ENCODE results near the gene NXPH1. TPM values are rescaled to one million over a fixed set of nuclear protein-coding genes. Genes with fewer than 3 reads are reported as not detected.

NXPH1 gene
- total RNA-seq, 1 experiment from 2014 or later: not detected

DNA sequence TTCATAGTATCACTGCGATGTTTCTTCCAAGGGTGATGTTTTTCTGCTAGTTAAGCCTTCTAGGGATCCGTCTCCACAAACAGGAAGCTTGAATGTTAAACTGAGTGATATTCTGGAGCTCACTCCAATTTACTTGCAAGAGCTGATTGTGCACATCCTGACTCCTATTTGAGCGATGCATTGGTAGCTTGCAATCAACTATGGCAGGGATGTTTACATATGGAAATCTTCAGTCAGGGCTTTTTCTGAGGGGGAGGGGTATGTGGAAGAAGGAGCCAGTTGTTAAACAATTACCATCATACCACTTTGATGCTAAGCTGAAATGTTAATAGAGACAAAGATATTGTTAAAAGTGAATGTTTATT lies 43.2 kb upstream of the NXPH1 start:
- H3K36me3 ChIP-seq (ENCODE audit: insufficient read depth, low read length, poor library complexity, severe bottlenecking): no peaks in the 10 kb centered on the region
- no peak for DNase-seq (ENCODE audit: low spot score)
- POLR2A ChIA-PET (ENCODE audit: low non-redundant PET): no interaction called here
- no peaks in the 10 kb centered on the region for H3K4me1 ChIP-seq (ENCODE audit: insufficient read depth, low read length, poor library complexity, severe bottlenecking)
- TF ChIP-seq, protein P1, sequence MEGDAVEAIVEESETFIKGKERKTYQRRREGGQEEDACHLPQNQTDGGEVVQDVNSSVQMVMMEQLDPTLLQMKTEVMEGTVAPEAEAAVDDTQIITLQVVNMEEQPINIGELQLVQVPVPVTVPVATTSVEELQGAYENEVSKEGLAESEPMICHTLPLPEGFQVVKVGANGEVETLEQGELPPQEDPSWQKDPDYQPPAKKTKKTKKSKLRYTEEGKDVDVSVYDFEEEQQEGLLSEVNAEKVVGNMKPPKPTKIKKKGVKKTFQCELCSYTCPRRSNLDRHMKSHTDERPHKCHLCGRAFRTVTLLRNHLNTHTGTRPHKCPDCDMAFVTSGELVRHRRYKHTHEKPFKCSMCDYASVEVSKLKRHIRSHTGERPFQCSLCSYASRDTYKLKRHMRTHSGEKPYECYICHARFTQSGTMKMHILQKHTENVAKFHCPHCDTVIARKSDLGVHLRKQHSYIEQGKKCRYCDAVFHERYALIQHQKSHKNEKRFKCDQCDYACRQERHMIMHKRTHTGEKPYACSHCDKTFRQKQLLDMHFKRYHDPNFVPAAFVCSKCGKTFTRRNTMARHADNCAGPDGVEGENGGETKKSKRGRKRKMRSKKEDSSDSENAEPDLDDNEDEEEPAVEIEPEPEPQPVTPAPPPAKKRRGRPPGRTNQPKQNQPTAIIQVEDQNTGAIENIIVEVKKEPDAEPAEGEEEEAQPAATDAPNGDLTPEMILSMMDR (conservative IDR thresholded peaks at IDR 0.05; ENCODE audit: low read depth, low read length): no peak
- no peak for TF ChIP-seq EZH2 (IDR thresholded peaks at IDR 0.05; ENCODE audit: borderline replicate concordance, low read depth, low read length, poor library complexity, severe bottlenecking)
- CTCF ChIA-PET: no interaction called here
- H3K27me3 ChIP-seq (replicated peaks; ENCODE audit: insufficient read depth, low read depth, low read length, poor library complexity): peaks cover 25% of the 10 kb centered on the region
- H3K27ac ChIP-seq (ENCODE audit: low read depth, low read length, poor library complexity, severe bottlenecking): no peak overlapping the region
- no peaks in the 10 kb centered on the region for H3K9me3 ChIP-seq (ENCODE audit: low read depth, low read length, poor library complexity, severe bottlenecking)
- intact Hi-C loops (cut with micrococcal nuclease; ENCODE audit: unreplicated experiment): no loop called here
- no peak overlapping the region for H3K4me3 ChIP-seq (ENCODE audit: low read depth, low read length, poor library complexity, severe bottlenecking)
- no TSS peak for BruUV-seq (replicated peaks)

DNA sequence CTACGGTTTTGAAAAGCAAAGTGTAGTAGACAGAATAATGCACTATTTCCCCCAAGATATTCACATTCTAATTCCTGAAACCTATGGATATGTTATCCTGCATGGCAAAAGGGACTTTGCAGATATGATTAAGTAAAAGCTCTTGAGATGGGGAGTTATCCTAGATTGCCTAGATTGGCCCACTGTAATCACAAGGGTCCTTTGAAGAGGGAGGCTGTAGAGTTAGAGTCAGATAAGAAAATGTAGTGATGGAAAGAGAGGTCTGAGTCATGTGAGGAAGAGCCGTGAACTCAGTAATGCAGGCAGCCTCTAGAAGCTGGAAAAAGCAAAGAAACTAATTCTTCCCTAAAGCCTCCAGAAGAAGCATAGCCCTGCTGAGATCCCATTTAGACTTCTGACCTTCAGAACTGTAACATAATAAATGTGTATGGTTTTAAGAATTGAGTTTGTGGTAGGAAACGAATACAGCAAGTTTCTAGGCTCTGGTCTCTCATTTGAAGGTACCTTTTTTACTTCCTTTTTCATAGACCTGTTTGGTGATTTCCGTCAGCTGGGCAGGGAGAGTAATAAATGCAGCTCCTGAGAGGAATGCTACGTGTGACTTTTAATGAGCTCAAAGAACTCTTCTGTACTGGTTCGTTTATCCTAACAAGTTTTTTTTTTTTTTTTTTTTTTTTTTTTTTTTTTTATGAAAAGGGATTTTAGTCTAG lies 41.9 kb upstream of the NXPH1 start:
- no peak overlapping the region for H3K27ac ChIP-seq (ENCODE audit: low read depth, low read length, poor library complexity, severe bottlenecking)
- CTCF ChIA-PET: interaction anchor here (0.6 kb wide), 1 partner anchor 34 kb away, joined by 7 read pairs; no protein-coding TSS in a partner anchor
- no peaks in the 10 kb centered on the region for H3K4me1 ChIP-seq (ENCODE audit: insufficient read depth, low read length, poor library complexity, severe bottlenecking)
- no peaks in the 10 kb centered on the region for H3K36me3 ChIP-seq (ENCODE audit: insufficient read depth, low read length, poor library complexity, severe bottlenecking)
- TF ChIP-seq EZH2 (IDR thresholded peaks at IDR 0.05; ENCODE audit: borderline replicate concordance, low read depth, low read length, poor library complexity, severe bottlenecking): no peak
- TF ChIP-seq, protein P1 (conservative IDR thresholded peaks at IDR 0.05; ENCODE audit: low read depth, low read length): no peak
- no peaks in the 10 kb centered on the region for H3K9me3 ChIP-seq (ENCODE audit: low read depth, low read length, poor library complexity, severe bottlenecking)
- POLR2A ChIA-PET (ENCODE audit: low non-redundant PET): no interaction called here
- intact Hi-C loops (cut with micrococcal nuclease; ENCODE audit: unreplicated experiment): no loop called here
- peaks cover 25% of the 10 kb centered on the region for H3K27me3 ChIP-seq (replicated peaks; ENCODE audit: insufficient read depth, low read depth, low read length, poor library complexity)
- no TSS peak for BruUV-seq (replicated peaks)
- H3K4me3 ChIP-seq (ENCODE audit: low read depth, low read length, poor library complexity, severe bottlenecking): no peak overlapping the region
- no peak for DNase-seq (ENCODE audit: low spot score)

DNA sequence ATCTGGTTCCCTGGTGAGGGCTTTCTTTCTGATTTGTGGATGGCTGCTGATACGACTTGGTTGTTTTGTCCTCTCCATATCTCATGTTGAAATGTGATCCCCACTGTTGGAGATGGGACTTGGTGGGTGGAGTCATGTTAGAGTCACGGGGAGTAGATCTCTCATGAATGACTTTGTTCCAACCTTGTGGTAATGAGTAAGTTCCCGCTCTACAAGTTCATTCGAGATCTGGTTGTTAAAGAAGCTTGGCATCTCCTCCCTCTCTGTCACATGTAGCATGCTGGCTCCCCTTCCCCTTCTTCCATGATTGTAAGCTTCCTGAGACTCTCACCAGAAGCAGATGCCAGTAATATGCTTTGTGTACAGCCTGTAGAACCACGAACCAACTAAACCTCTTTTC lies 37.1 kb upstream of the NXPH1 start:
- DNase-seq (ENCODE audit: low spot score): no peak
- TF ChIP-seq, protein P1 (conservative IDR thresholded peaks at IDR 0.05; ENCODE audit: low read depth, low read length): no peak
- TF ChIP-seq EZH2 (IDR thresholded peaks at IDR 0.05; ENCODE audit: borderline replicate concordance, low read depth, low read length, poor library complexity, severe bottlenecking): no peak
- Histone ChIP-seq H3K27ac (ENCODE audit: low read depth, low read length, poor library complexity, severe bottlenecking) (no peak overlapping the region), H3K27me3 (replicated peaks; ENCODE audit: insufficient read depth, low read depth, low read length, poor library complexity) (peaks cover 5% of the 10 kb centered on the region), H3K9me3 (ENCODE audit: low read depth, low read length, poor library complexity, severe bottlenecking) (no peaks in the 10 kb centered on the region), H3K36me3 (ENCODE audit: insufficient read depth, low read length, poor library complexity, severe bottlenecking) (no peaks in the 10 kb centered on the region), H3K4me3 (ENCODE audit: low read depth, low read length, poor library complexity, severe bottlenecking) (no peak overlapping the region), H3K4me1 (ENCODE audit: insufficient read depth, low read length, poor library complexity, severe bottlenecking) (no peaks in the 10 kb centered on the region)
- CTCF ChIA-PET: no interaction called here
- no TSS peak for BruUV-seq (replicated peaks)
- intact Hi-C loops (cut with micrococcal nuclease; ENCODE audit: unreplicated experiment): no loop called here
- POLR2A ChIA-PET (ENCODE audit: low non-redundant PET): no interaction called here

Data from A673 (cell line).